HG03025 (cell line): Measurements from ENCODE around the gene COL9A1.
"Not testable (repeated sequence)": the region's sequence is repeated elsewhere in the genome, so short reads cannot be mapped to it uniquely, and the experiment has no call there.

Experiments
- ATAC-seq: cut with Tn5 transposase; IDR thresholded peaks from one replicate; pipeline ENCODE4 v1.9.1; 2021; ENCODE audit warnings: mild to moderate bottlenecking, moderate library complexity; ENCODE audit not compliant: unreplicated experiment, low FRiP score

COL9A1 gene

GRCh38 chr6:70303034-70303525 is at the start of gene COL9A1:
TSS of gene COL9A1 (minus strand) at chr6:70303084. CDS start at chr6:70302924, 160 bp downstream.
- ATAC-seq, result no peak

GRCh38 chr6:70351461-70351860 is 48.6 kb upstream of the COL9A1 start:
- ATAC-seq, result no peak

GRCh38 chr6:70345619-70346018 is 42.7 kb upstream of the COL9A1 start:
- no peak for ATAC-seq

- ATAC-seq, result no peak
Observed at GRCh38 chr6:70343313-70343712, 40.4 kb upstream of the COL9A1 start.

- ATAC-seq, result not testable (repeated sequence)
Observed at GRCh38 chr6:70339810-70340209, 36.9 kb upstream of the COL9A1 start.

- ATAC-seq, result no peak
Observed at GRCh38 chr6:70338775-70339174, 35.9 kb upstream of the COL9A1 start.

GRCh38 chr6:70337743-70338105 is 34.8 kb upstream of the COL9A1 start:
- no peak for ATAC-seq

- ATAC-seq, result no peak
Observed at GRCh38 chr6:70336996-70337742, 34.3 kb upstream of the COL9A1 start.

GRCh38 chr6:70327036-70327435 is 24.2 kb upstream of the COL9A1 start:
- ATAC-seq, result no peak

- no peak for ATAC-seq
Observed at GRCh38 chr6:70325009-70325408, 22.1 kb upstream of the COL9A1 start.

- not testable (repeated sequence) for ATAC-seq
Observed at GRCh38 chr6:70317799-70318198, 14.9 kb upstream of the COL9A1 start.

GRCh38 chr6:70315079-70315751 is 12.3 kb upstream of the COL9A1 start:
- peak; percentile 69 for ATAC-seq

GRCh38 chr6:70314296-70314695 is 11.4 kb upstream of the COL9A1 start:
- ATAC-seq, result no peak

- ATAC-seq, result peak; percentile 36
Observed at GRCh38 chr6:70312165-70312745, 9.4 kb upstream of the COL9A1 start.

- ATAC-seq, result no peak
Observed at GRCh38 chr6:70310063-70310694, 7.3 kb upstream of the COL9A1 start.

- ATAC-seq, result no peak
Observed at GRCh38 chr6:70309243-70309642, 6.4 kb upstream of the COL9A1 start.

GRCh38 chr6:70308142-70308541 is 5.3 kb upstream of the COL9A1 start:
- ATAC-seq, result not testable (repeated sequence)

- ATAC-seq, result no peak
Observed at GRCh38 chr6:70307008-70307407, 4.1 kb upstream of the COL9A1 start.

- ATAC-seq, result no peak
Observed at GRCh38 chr6:70304616-70305015, 1.7 kb upstream of the COL9A1 start.

GRCh38 chr6:70299456-70299855 is 3.4 kb downstream of the COL9A1 start:
- ATAC-seq, result no peak

- ATAC-seq, result no peak
Observed at GRCh38 chr6:70298068-70298467, 4.8 kb downstream of the COL9A1 start.
